HCT116 (cell line): Measurements from ENCODE around the gene TMEM132C.

Experiments used
- ATF3 ChIP-seq: IDR thresholded peaks from 2 replicates; pipeline ENCODE4 v1.6.1; 2012
- ELF1 ChIP-seq: IDR thresholded peaks from 2 replicates; pipeline ENCODE4 v1.6.1; 2012; ENCODE audit warnings: low read depth, borderline replicate concordance
- EZH2 ChIP-seq: fragments of 200-600 bp; sonication (generic); IDR thresholded peaks from 2 replicates; pipeline ENCODE4 v1.6.1; 2017; ENCODE audit warnings: antibody characterized with exemption, mixed run types
- POLR2A ChIP-seq: IDR thresholded peaks from 2 replicates; pipeline ENCODE4 v1.7.0; 2011; ENCODE audit warnings: borderline replicate concordance; ENCODE audit not compliant: insufficient read depth, insufficient read length; ENCODE audit errors: extremely low read depth
- POLR2AphosphoS5 ChIP-seq: IDR thresholded peaks from 2 replicates; pipeline ENCODE4 v1.6.1; 2011; ENCODE audit warnings: mild to moderate bottlenecking, low read depth, low read length, moderate library complexity
- RAD21 ChIP-seq: IDR thresholded peaks from 2 replicates; pipeline ENCODE4 v1.6.1; 2012; ENCODE audit warnings: low read depth, mild to moderate bottlenecking
- SP1 ChIP-seq: IDR thresholded peaks from 2 replicates; pipeline ENCODE4 v1.6.1; 2012; ENCODE audit warnings: low read depth
- TCF7L2 ChIP-seq: IDR thresholded peaks from 2 replicates; pipeline ENCODE4 v1.7.0; 2011; ENCODE audit warnings: borderline replicate concordance, inconsistent platforms; ENCODE audit not compliant: insufficient read depth, insufficient read length; ENCODE audit errors: extremely low read depth
- YY1 ChIP-seq: IDR thresholded peaks from 2 replicates; pipeline ENCODE4 v1.6.1; 2011; ENCODE audit warnings: low read length, low read depth, moderate library complexity, mild to moderate bottlenecking; ENCODE audit not compliant: insufficient replicate concordance; ENCODE audit errors: extremely low read depth
- TF ChIP-seq, protein P1 (sequence below): IDR thresholded peaks from 2 replicates; pipeline ENCODE4 v1.6.1; 2012; ENCODE audit warnings: low read depth
- TF ChIP-seq, protein P2 (sequence below), 3 experiments: fragments of 200-600 bp in 1 of 3; sonication (generic) in 1 of 3; IDR thresholded peaks in 2 of 3; conservative IDR thresholded peaks in 1 of 3; 2 replicates each; pipeline ENCODE4 v1.5.1; 2012 to 2017; ENCODE audit warnings: low read depth in 2 of 3, low read length in 2 of 3, antibody characterized with exemption in 1 of 3, borderline replicate concordance in 1 of 3, control low read depth in 1 of 3, mild to moderate bottlenecking in 1 of 3, mixed read lengths in 1 of 3, mixed run types in 1 of 3, moderate library complexity in 1 of 3; ENCODE audit not compliant: insufficient read depth in 1 of 3
- TF ChIP-seq, protein P3 (sequence below): IDR thresholded peaks from 2 replicates; pipeline ENCODE4 v1.6.1; 2012

DNA sequence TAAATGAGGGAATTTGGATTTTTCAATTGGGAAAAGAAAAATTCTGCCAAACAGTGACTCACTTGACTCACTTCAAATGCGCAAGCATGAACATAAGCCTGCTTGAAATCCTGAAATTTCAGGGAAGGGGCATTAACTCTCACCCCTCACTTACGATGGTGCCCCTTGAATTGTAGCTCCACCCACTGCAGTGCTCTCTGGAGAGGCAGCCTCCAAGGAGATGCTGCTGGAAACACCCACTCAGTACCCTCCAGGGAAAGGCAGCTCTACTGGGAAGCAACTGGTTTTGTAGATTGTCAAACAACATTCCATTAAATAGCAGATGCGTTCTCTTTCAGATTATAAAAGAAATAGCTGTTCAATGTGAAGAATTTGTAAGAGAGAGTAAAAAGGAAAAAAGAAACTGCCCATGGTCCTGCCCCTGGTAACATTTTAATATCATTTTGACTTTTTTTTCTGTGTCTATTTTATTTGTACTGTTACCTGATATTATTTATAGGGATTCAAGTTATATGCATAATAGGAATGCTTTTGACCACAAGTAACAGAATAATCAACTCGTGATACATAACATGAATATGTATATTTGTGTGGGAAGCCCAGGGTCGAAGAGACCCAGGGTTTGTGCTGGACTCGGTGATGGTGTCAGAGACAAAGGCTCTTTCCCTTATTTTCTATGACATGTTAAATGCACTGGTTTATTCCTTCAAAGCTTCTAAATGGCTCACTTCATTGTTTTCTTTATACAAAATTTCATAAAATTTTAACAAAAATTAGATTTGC is 31.1 kb upstream of the TMEM132C start:
- TF ChIP-seq, protein P1, sequence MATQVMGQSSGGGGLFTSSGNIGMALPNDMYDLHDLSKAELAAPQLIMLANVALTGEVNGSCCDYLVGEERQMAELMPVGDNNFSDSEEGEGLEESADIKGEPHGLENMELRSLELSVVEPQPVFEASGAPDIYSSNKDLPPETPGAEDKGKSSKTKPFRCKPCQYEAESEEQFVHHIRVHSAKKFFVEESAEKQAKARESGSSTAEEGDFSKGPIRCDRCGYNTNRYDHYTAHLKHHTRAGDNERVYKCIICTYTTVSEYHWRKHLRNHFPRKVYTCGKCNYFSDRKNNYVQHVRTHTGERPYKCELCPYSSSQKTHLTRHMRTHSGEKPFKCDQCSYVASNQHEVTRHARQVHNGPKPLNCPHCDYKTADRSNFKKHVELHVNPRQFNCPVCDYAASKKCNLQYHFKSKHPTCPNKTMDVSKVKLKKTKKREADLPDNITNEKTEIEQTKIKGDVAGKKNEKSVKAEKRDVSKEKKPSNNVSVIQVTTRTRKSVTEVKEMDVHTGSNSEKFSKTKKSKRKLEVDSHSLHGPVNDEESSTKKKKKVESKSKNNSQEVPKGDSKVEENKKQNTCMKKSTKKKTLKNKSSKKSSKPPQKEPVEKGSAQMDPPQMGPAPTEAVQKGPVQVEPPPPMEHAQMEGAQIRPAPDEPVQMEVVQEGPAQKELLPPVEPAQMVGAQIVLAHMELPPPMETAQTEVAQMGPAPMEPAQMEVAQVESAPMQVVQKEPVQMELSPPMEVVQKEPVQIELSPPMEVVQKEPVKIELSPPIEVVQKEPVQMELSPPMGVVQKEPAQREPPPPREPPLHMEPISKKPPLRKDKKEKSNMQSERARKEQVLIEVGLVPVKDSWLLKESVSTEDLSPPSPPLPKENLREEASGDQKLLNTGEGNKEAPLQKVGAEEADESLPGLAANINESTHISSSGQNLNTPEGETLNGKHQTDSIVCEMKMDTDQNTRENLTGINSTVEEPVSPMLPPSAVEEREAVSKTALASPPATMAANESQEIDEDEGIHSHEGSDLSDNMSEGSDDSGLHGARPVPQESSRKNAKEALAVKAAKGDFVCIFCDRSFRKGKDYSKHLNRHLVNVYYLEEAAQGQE = no peak
- TF ChIP-seq, protein P2, sequence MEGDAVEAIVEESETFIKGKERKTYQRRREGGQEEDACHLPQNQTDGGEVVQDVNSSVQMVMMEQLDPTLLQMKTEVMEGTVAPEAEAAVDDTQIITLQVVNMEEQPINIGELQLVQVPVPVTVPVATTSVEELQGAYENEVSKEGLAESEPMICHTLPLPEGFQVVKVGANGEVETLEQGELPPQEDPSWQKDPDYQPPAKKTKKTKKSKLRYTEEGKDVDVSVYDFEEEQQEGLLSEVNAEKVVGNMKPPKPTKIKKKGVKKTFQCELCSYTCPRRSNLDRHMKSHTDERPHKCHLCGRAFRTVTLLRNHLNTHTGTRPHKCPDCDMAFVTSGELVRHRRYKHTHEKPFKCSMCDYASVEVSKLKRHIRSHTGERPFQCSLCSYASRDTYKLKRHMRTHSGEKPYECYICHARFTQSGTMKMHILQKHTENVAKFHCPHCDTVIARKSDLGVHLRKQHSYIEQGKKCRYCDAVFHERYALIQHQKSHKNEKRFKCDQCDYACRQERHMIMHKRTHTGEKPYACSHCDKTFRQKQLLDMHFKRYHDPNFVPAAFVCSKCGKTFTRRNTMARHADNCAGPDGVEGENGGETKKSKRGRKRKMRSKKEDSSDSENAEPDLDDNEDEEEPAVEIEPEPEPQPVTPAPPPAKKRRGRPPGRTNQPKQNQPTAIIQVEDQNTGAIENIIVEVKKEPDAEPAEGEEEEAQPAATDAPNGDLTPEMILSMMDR (IDR thresholded peaks at IDR 0.05 in 2 of 3, conservative IDR thresholded peaks at IDR 0.05 in 1 of 3; ENCODE audit: borderline replicate concordance in 1 of 3, insufficient read depth in 1 of 3, low read depth in 2 of 3, low read length in 2 of 3) = no peak
- no peak for TF ChIP-seq POLR2AphosphoS5
- TF ChIP-seq EZH2 = no peak
- TF ChIP-seq ELF1 = no peak
- TF ChIP-seq POLR2A = no peak
- TF ChIP-seq, protein P3, sequence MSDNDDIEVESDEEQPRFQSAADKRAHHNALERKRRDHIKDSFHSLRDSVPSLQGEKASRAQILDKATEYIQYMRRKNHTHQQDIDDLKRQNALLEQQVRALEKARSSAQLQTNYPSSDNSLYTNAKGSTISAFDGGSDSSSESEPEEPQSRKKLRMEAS = no peak
- no peak for TF ChIP-seq RAD21
- no peak for TF ChIP-seq TCF7L2
- no peak for TF ChIP-seq SP1
- TF ChIP-seq YY1 = no peak
- TF ChIP-seq ATF3 = no peak
